Measurements from ENCODE around the gene LTN1. TPM values are rescaled to one million over a fixed set of nuclear protein-coding genes. Genes with fewer than 3 reads are reported as not detected.

Gene LTN1
- total and polyA plus RNA-seq, 2 of the 13 experiments (the other 11 are each of a cell fraction or from before 2014, with no cell fraction given), result 6.7 to 24.6 TPM

DNA sequence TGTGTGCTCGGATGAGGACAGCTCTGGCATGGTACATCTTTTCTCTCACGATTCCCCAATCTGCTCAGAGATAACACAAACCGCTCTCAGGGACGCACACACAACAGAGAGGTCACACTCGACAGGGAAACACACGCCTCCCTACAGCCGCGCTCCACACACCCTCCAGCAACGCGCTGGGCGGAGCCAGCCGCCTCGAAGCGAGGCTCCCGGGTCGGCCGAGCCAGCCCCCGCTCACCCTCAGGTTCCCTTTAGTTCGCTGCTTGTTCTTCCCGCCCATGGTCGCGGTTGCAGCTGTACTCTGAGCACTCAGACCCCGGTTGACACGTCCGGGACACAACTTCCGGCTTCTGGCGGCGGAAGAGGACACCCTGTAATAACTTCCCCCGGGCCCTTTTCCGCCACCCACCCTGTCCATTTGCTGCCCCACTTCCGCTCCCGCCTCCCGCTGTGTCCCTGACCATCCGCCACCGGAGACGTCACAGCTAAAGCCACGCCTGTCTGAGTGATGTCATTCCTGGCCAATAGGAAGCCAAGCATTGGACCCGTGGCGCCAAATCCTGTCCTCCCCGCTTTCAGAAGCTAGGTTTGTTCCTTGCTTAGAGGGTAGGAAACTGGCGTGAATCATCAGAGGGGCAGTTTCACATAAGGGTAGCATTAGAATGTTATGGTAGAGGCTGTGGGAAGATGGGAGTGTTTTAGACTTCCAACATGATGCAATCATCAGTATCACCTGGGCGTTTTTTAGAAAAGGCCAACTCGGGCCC, at the start of gene LTN1 (continued):
- TF ChIP-seq, protein P1, sequence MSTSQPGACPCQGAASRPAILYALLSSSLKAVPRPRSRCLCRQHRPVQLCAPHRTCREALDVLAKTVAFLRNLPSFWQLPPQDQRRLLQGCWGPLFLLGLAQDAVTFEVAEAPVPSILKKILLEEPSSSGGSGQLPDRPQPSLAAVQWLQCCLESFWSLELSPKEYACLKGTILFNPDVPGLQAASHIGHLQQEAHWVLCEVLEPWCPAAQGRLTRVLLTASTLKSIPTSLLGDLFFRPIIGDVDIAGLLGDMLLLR (CRISPR knock-in tag; IDR thresholded peaks at IDR 0.05), result no peak
- no peak for TF ChIP-seq ZNF234 (CRISPR knock-in tag; conservative IDR thresholded peaks at IDR 0.05)
- no peak for TF ChIP-seq ZBTB8A (CRISPR knock-in tag; IDR thresholded peaks at IDR 0.05; ENCODE audit: borderline replicate concordance, low read depth)
- TF ChIP-seq ZNF800 (CRISPR knock-in tag; IDR thresholded peaks at IDR 0.05), result peak; percentile 61; the same call in 1 of the 2 replicates
- no peak for TF ChIP-seq ZNF136 (CRISPR knock-in tag; IDR thresholded peaks at IDR 0.05; ENCODE audit: low read depth)
- peak; percentile 83; the same call in 1 of the 3 replicates for TF ChIP-seq MXI1 (IDR thresholded peaks at IDR 0.05; ENCODE audit: borderline replicate concordance, low read depth, low read length)
- TF ChIP-seq, protein P2, sequence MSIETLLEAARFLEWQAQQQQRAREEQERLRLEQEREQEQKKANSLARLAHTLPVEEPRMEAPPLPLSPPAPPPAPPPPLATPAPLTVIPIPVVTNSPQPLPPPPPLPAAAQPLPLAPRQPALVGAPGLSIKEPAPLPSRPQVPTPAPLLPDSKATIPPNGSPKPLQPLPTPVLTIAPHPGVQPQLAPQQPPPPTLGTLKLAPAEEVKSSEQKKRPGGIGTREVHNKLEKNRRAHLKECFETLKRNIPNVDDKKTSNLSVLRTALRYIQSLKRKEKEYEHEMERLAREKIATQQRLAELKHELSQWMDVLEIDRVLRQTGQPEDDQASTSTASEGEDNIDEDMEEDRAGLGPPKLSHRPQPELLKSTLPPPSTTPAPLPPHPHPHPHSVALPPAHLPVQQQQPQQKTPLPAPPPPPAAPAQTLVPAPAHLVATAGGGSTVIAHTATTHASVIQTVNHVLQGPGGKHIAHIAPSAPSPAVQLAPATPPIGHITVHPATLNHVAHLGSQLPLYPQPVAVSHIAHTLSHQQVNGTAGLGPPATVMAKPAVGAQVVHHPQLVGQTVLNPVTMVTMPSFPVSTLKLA (IDR thresholded peaks at IDR 0.05), result peak; percentile 54; the same call in 1 of the 2 replicates
- 0 out of 2 replicates have a peak, but pooled peaks have one; percentile 29 for TF ChIP-seq PAWR (CRISPR knock-in tag; IDR thresholded peaks at IDR 0.05; ENCODE audit: borderline replicate concordance)
- peak; percentile 45; the same call in 1 of the 2 replicates for TF ChIP-seq PRDM15 (CRISPR knock-in tag; IDR thresholded peaks at IDR 0.05)
- no peak for TF ChIP-seq ZSCAN22 (CRISPR knock-in tag; IDR thresholded peaks at IDR 0.05)
- 0 out of 2 replicates have a peak, but pooled peaks have one; percentile 62 for TF ChIP-seq DNMT1 (CRISPR knock-in tag; IDR thresholded peaks at IDR 0.05)
- TF ChIP-seq MATR3 (CRISPR knock-in tag; IDR thresholded peaks at IDR 0.05), result no peak
- no peak for TF ChIP-seq ZNF547 (CRISPR knock-in tag; IDR thresholded peaks at IDR 0.05)
- no peak for TF ChIP-seq ZNF589 (CRISPR knock-in tag; conservative IDR thresholded peaks at IDR 0.05)
- peak; percentile 66; the same call in 1 of the 2 replicates for TF ChIP-seq ZNF543 (CRISPR knock-in tag; IDR thresholded peaks at IDR 0.05)
- no peak for TF ChIP-seq ZNF652 (CRISPR knock-in tag; IDR thresholded peaks at IDR 0.05; ENCODE audit: borderline replicate concordance, low read depth)
- TF ChIP-seq MAFG (CRISPR knock-in tag; IDR thresholded peaks at IDR 0.05), result no peak
- TF ChIP-seq ZNF3 (CRISPR knock-in tag; IDR thresholded peaks at IDR 0.05), result no peak
- peak; percentile 34 for TF ChIP-seq DBP (CRISPR knock-in tag; IDR thresholded peaks at IDR 0.05; ENCODE audit: not compliant biosample characterization)
- TF ChIP-seq ZBTB21 (CRISPR knock-in tag; IDR thresholded peaks at IDR 0.05), result peak; percentile 57; the same call in 1 of the 2 replicates
- no peak for TF ChIP-seq ZFYVE20 (CRISPR knock-in tag; IDR thresholded peaks at IDR 0.05; ENCODE audit: borderline replicate concordance, low read depth)

All from HepG2 (cell line).